Smooth muscle cell (in vitro differentiated cells): ENCODE results near the gene FGD3. TPM values are rescaled to one million over a fixed set of nuclear protein-coding genes. Genes with fewer than 3 reads are reported as not detected.

Source experiments
- DNase-seq: peaks from one replicate; lab custom pipeline; 2025; ENCODE audit not compliant: unreplicated experiment; lab: John Stamatoyannopoulos, UW
- H2AFZ ChIP-seq: fragments of 200-600 bp; sonication (generic); 2 replicates; pipeline ENCODE4 v1.6.0; 2016; ENCODE audit warnings: antibody characterized with exemption, low read depth, mild to moderate bottlenecking
- H3F3A ChIP-seq: fragments of 200-600 bp; sonication (generic); 2 replicates; pipeline ENCODE4 v1.6.0; 2017; ENCODE audit warnings: antibody characterized with exemption, low read depth
- H3K27ac ChIP-seq: fragments of 200-600 bp; sonication (generic); 2 replicates; pipeline ENCODE4 v1.5.1; 2016; ENCODE audit warnings: low read depth, mild to moderate bottlenecking
- H3K27me3 ChIP-seq: fragments of 200-600 bp; sonication (generic); 2 replicates; pipeline ENCODE4 v1.6.1; 2016; ENCODE audit warnings: low read depth, mild to moderate bottlenecking
- H3K36me3 ChIP-seq: fragments of 200-600 bp; sonication (generic); 2 replicates; pipeline ENCODE4 v1.5.1; 2016; ENCODE audit warnings: low read depth
- H3K4me1 ChIP-seq: fragments of 200-600 bp; sonication (generic); 2 replicates; pipeline ENCODE4 v1.5.1; 2016; ENCODE audit warnings: low read depth
- H3K4me2 ChIP-seq: fragments of 200-600 bp; sonication (generic); 2 replicates; pipeline ENCODE4 v1.6.0; 2016; ENCODE audit warnings: mild to moderate bottlenecking
- H3K4me3 ChIP-seq: fragments of 200-600 bp; sonication (generic); 2 replicates; pipeline ENCODE4 v1.5.1; 2016; ENCODE audit warnings: mild to moderate bottlenecking
- H3K79me2 ChIP-seq: fragments of 200-600 bp; sonication (generic); 2 replicates; pipeline ENCODE4 v1.6.0; 2016; ENCODE audit warnings: low read depth, mild to moderate bottlenecking
- H3K9ac ChIP-seq: fragments of 200-600 bp; sonication (generic); 2 replicates; pipeline ENCODE4 v1.6.0; 2016; ENCODE audit warnings: low read depth
- H3K9me3 ChIP-seq: fragments of 200-600 bp; sonication (generic); replicated peaks from 2 replicates; pipeline ENCODE4 v1.5.1; 2016; ENCODE audit warnings: low read depth
- H4K20me1 ChIP-seq: fragments of 200-600 bp; sonication (generic); 2 replicates; pipeline ENCODE4 v1.6.0; 2016; ENCODE audit warnings: low read depth
- WGBS: methylation state at CpG from one replicate; pipeline ENCODE4 v1.1.7; 2016; ENCODE audit warnings: low lambda C conversion rate; 5-methylcytosine and 5-hydroxymethylcytosine counted together
- polyA plus RNA-seq: library from polyadenylated mRNA; unstranded; fragments of >200 nt; fragmentation: Nextera tagmentation; extraction: Ambion mirVana; gene quantifications from 2 replicates; pipeline ENCODE4 v1.2.1, GENCODE V29; 2016
- total RNA-seq: library from RNA; depleted of rRNA; stranded (reverse); fragments of >200 nt; gene quantifications from 2 replicates; pipeline ENCODE4 v1.2.3, GENCODE V29; 2014
- TF ChIP-seq, protein P1 (sequence below): fragments of 200-600 bp; sonication (generic); IDR thresholded peaks from 2 replicates; pipeline ENCODE4 v1.5.1; 2017; ENCODE audit warnings: borderline replicate concordance, mild to moderate bottlenecking, antibody characterized with exemption; ENCODE audit not compliant: insufficient read depth, poor library complexity, severe bottlenecking

Gene FGD3
- total and polyA plus RNA-seq, 2 experiments from 2014 or later, result 1.1 to 2.1 TPM

- Histone ChIP-seq H3K9me3 (no peaks in the 10 kb centered on the region), H4K20me1 (no peaks in the 10 kb centered on the region), H3K4me2 (no peak overlapping the region), H3K9ac (no peak overlapping the region), H3F3A (peaks cover 8% of the 10 kb centered on the region), H3K27ac (no peak overlapping the region), H3K36me3 (no peaks in the 10 kb centered on the region), H2AFZ (no peak overlapping the region), H3K4me1 (no peaks in the 10 kb centered on the region), H3K27me3 (no peaks in the 10 kb centered on the region), H3K4me3 (no peak overlapping the region), H3K79me2 (no peaks in the 10 kb centered on the region)
- WGBS, result 75% methylated on average over 8 of the region's 8 CpGs
- TF ChIP-seq, protein P1, sequence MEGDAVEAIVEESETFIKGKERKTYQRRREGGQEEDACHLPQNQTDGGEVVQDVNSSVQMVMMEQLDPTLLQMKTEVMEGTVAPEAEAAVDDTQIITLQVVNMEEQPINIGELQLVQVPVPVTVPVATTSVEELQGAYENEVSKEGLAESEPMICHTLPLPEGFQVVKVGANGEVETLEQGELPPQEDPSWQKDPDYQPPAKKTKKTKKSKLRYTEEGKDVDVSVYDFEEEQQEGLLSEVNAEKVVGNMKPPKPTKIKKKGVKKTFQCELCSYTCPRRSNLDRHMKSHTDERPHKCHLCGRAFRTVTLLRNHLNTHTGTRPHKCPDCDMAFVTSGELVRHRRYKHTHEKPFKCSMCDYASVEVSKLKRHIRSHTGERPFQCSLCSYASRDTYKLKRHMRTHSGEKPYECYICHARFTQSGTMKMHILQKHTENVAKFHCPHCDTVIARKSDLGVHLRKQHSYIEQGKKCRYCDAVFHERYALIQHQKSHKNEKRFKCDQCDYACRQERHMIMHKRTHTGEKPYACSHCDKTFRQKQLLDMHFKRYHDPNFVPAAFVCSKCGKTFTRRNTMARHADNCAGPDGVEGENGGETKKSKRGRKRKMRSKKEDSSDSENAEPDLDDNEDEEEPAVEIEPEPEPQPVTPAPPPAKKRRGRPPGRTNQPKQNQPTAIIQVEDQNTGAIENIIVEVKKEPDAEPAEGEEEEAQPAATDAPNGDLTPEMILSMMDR, result no peak
- no peak for DNase-seq
These were observed 136.5 kb downstream of the FGD3 start for GRCh38 chr9:93083592-93084470.

GRCh38 chr9:93084471-93084881, 137.2 kb downstream of the FGD3 start:
- Histone ChIP-seq H3K4me2 (no peak overlapping the region), H3K9ac (no peak overlapping the region), H3K9me3 (no peaks in the 10 kb centered on the region), H2AFZ (no peak overlapping the region), H3K79me2 (no peaks in the 10 kb centered on the region), H3K27me3 (no peaks in the 10 kb centered on the region), H3K27ac (no peak overlapping the region), H3F3A (peaks cover 8% of the 10 kb centered on the region), H4K20me1 (no peaks in the 10 kb centered on the region), H3K4me3 (no peak overlapping the region), H3K36me3 (no peaks in the 10 kb centered on the region), H3K4me1 (no peaks in the 10 kb centered on the region)
- TF ChIP-seq, protein P1, result no peak
- DNase-seq, result no peak
- WGBS, result 99% methylated on average over 6 of the region's 6 CpGs

DNA sequence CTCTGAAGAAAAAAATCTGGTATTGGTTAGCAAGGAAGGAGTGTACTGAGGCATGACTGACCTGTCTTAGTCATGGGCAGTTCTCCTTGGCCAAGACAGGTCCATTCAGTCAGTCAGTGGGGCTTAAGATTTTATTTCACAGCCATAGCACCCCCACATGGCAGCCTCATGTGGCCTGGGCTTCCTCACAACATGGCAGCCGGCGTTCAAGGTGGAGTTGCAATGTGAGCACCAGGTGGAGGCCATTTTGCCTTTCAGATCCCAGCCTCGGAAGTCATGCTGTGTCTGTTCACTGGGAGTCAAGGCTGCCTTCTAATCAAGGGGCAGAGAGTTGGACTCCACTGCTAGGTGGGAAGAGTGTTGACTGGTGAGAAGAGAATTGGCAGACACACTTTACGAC, 138.4 kb downstream of the FGD3 start:
- Histone ChIP-seq H3K9ac (no peak overlapping the region), H3K79me2 (no peaks in the 10 kb centered on the region), H3F3A (peaks cover 5% of the 10 kb centered on the region), H4K20me1 (no peaks in the 10 kb centered on the region), H3K9me3 (no peaks in the 10 kb centered on the region), H3K4me3 (no peak overlapping the region), H2AFZ (no peak overlapping the region), H3K4me1 (no peaks in the 10 kb centered on the region), H3K27ac (no peak overlapping the region), H3K27me3 (no peaks in the 10 kb centered on the region), H3K36me3 (no peaks in the 10 kb centered on the region), H3K4me2 (no peak overlapping the region)
- WGBS, result 91% methylated on average over 4 of the region's 4 CpGs
- DNase-seq, result no peak
- TF ChIP-seq, protein P1, result no peak

Other genes with a start within 250 kb of the FGD3 start
- 29.1 and 32.2 TPM in 2 replicates for gene BICD2, start 182.7 kb upstream of the FGD3 start, total RNA-seq
- gene BICD2, start 182.7 kb upstream of the FGD3 start, polyA plus RNA-seq, result 27.5 and 28.1 TPM in 2 replicates
- gene ZNF484, start 69.5 kb upstream of the FGD3 start, total RNA-seq, result 12.9 and 20.7 TPM in 2 replicates
- gene ZNF484, start 69.5 kb upstream of the FGD3 start, polyA plus RNA-seq, result 2.3 and 3.7 TPM in 2 replicates
- not detected in 2 replicates for gene SUSD3, start 111.2 kb downstream of the FGD3 start, total RNA-seq
- 0.34 TPM in 1 of 2 replicates, not detected in the other for gene SUSD3, start 111.2 kb downstream of the FGD3 start, polyA plus RNA-seq
- gene CARD19, start 148.7 kb downstream of the FGD3 start, total RNA-seq, result 41.6 and 86.0 TPM in 2 replicates
- gene CARD19, start 148.7 kb downstream of the FGD3 start, polyA plus RNA-seq, result 88.1 TPM in 2 replicates
- gene NINJ1, start 186.7 kb downstream of the FGD3 start, total RNA-seq, result 31.5 and 34.3 TPM in 2 replicates
- gene NINJ1, start 186.7 kb downstream of the FGD3 start, polyA plus RNA-seq, result 53.7 and 66.8 TPM in 2 replicates
- gene WNK2, start 236.6 kb downstream of the FGD3 start, total RNA-seq, result 0.31 TPM in 1 of 2 replicates, not detected in the other
- gene WNK2, start 236.6 kb downstream of the FGD3 start, polyA plus RNA-seq, result 0.20 and 0.27 TPM in 2 replicates